SK-N-SH (cell line): ENCODE data around the gene PPDPF. TPM values are rescaled to one million over a fixed set of nuclear protein-coding genes. Genes with fewer than 3 reads are reported as not detected.

ENCODE experiments used
- CTCF ChIA-PET: fragments of 300-600, 350-600 bp; formaldehyde crosslinking; extraction: SDS; loops from one replicate; lab custom pipeline; 2021; lab: Yijun Ruan, JAX
- POLR2A ChIA-PET: fragments of 350-600 bp; sonication (Branson Sonifier 250); formaldehyde crosslinking; extraction: SDS; loops from one replicate; lab custom pipeline; 2020; ENCODE audit warnings: antibody characterized with exemption, inconsistent platforms; lab: Yijun Ruan, JAX
- DNase-seq: peaks from one replicate; pipeline ENCODE4 v3.0.0; 2012
- H2AFZ ChIP-seq: fragments of 200-600 bp; sonication (generic); 2 replicates; pipeline ENCODE4 v1.8.1; 2016; ENCODE audit warnings: antibody characterized with exemption, mild to moderate bottlenecking, low read depth
- H3F3A ChIP-seq: fragments of 200-600 bp; sonication (generic); replicated peaks from 2 replicates; pipeline ENCODE3; 2016; ENCODE audit warnings: antibody characterized with exemption, mild to moderate bottlenecking; ENCODE audit not compliant: insufficient read depth
- H3K27ac ChIP-seq, 2 experiments: fragments of 200-500 bp in 1 of 2; fragments of 200-600 bp in 1 of 2; sonication (Bioruptor generic) in 1 of 2; sonication (generic), shearing (Covaris generic) in 1 of 2; 2 replicates each; pipeline versions ENCODE4 v1.5.1 to v1.6.1; 2014 to 2016; ENCODE audit warnings: low read depth in 2 of 2, inconsistent platforms in 1 of 2, low read length in 1 of 2, mild to moderate bottlenecking in 1 of 2, mixed read lengths in 1 of 2
- H3K27me3 ChIP-seq: fragments of 200-600 bp; sonication (generic), shearing (Covaris generic); 2 replicates; pipeline ENCODE4 v1.6.1; 2016; ENCODE audit warnings: mixed run types; ENCODE audit not compliant: insufficient read depth
- H3K36me3 ChIP-seq, 2 experiments: fragments of 200-500 bp in 1 of 2; fragments of 200-600 bp in 1 of 2; sonication (Bioruptor generic) in 1 of 2; sonication (generic) in 1 of 2; replicated peaks in 1 of 2; 2 replicates each; pipeline versions ENCODE3 to v1.5.1; 2014 to 2016; ENCODE audit warnings: low read length in 1 of 2, mild to moderate bottlenecking in 1 of 2; ENCODE audit not compliant: insufficient read depth in 2 of 2, control insufficient read depth in 1 of 2
- H3K4me1 ChIP-seq, 2 experiments: fragments of 200-500 bp in 1 of 2; fragments of 200-600 bp in 1 of 2; sonication (Bioruptor generic) in 1 of 2; sonication (generic), shearing (Covaris generic) in 1 of 2; 2 replicates each; pipeline versions ENCODE4 v1.5.1 to v1.6.1; 2014 to 2016; ENCODE audit warnings: low read depth in 1 of 2, low read length in 1 of 2, mixed run types in 1 of 2; ENCODE audit not compliant: insufficient read depth in 2 of 2, control insufficient read depth in 1 of 2
- H3K4me2 ChIP-seq: fragments of 200-600 bp; sonication (generic), shearing (Covaris generic); 2 replicates; pipeline ENCODE4 v1.6.1; 2017; ENCODE audit warnings: mixed run types
- H3K4me3 ChIP-seq, 2 experiments: fragments of 200-500 bp in 1 of 2; fragments of 200-600 bp in 1 of 2; sonication (Bioruptor generic) in 1 of 2; sonication (generic), shearing (Covaris generic) in 1 of 2; 2 replicates each; pipeline versions ENCODE4 v1.5.1 to v1.8.1; 2014 to 2016; ENCODE audit warnings: low read depth in 2 of 2, inconsistent platforms in 1 of 2, low read length in 1 of 2, mild to moderate bottlenecking in 1 of 2, mixed read lengths in 1 of 2, moderate library complexity in 1 of 2
- H3K79me2 ChIP-seq: fragments of 200-600 bp; sonication (generic); 2 replicates; pipeline ENCODE4 v1.8.1; 2017; ENCODE audit warnings: mild to moderate bottlenecking; ENCODE audit not compliant: insufficient read depth
- H3K9ac ChIP-seq: fragments of 200-600 bp; sonication (generic); 2 replicates; pipeline ENCODE4 v1.6.1; 2017; ENCODE audit warnings: mixed run types
- H3K9me2 ChIP-seq: fragments of 200-600 bp; sonication (generic); 2 replicates; pipeline ENCODE4 v1.6.1; 2017; ENCODE audit warnings: mixed run types
- H3K9me3 ChIP-seq: fragments of 200-600 bp; sonication (generic); 2 replicates; pipeline ENCODE4 v1.6.1; 2017; ENCODE audit warnings: mixed run types, mild to moderate bottlenecking, moderate library complexity
- H4K20me1 ChIP-seq: fragments of 200-600 bp; sonication (generic); 2 replicates; pipeline ENCODE4 v1.6.1; 2017; ENCODE audit warnings: mild to moderate bottlenecking, mixed run types; ENCODE audit not compliant: insufficient read depth
- GABPA ChIP-seq: IDR thresholded peaks from 2 replicates; pipeline ENCODE4 v1.4.0; 2012; ENCODE audit warnings: low read depth, mild to moderate bottlenecking
- GATA2 ChIP-seq: sonication (generic); formaldehyde crosslinking; IDR thresholded peaks from 2 replicates; pipeline ENCODE4 v1.5.0; 2020; ENCODE audit warnings: mild to moderate bottlenecking, missing genetic modification reagents
- POLR2AphosphoS5 ChIP-seq: IDR thresholded peaks from 2 replicates; pipeline ENCODE4 v1.6.1; 2012; ENCODE audit warnings: low read depth, low read length
- RAD21 ChIP-seq: IDR thresholded peaks from 2 replicates; pipeline ENCODE4 v1.6.1; 2012; ENCODE audit warnings: mild to moderate bottlenecking, low read length
- RCOR1 ChIP-seq: fragments of 150-350 bp; IDR thresholded peaks from 2 replicates; pipeline ENCODE4 v1.6.1; 2017; ENCODE audit warnings: antibody characterized with exemption, low read length
- SIN3A ChIP-seq: IDR thresholded peaks from 2 replicates; pipeline ENCODE4 v1.6.1; 2012; ENCODE audit warnings: low read depth, mild to moderate bottlenecking, low read length, moderate library complexity, borderline replicate concordance
- YY1 ChIP-seq: IDR thresholded peaks from 2 replicates; pipeline ENCODE4 v1.4.0; 2012; ENCODE audit warnings: low read depth, mild to moderate bottlenecking
- WGBS: methylation state at CpG from one replicate; pipeline ENCODE4 v1.1.6; 2017; ENCODE audit warnings: low lambda C conversion rate; 5-methylcytosine and 5-hydroxymethylcytosine counted together
- polyA plus RNA-seq, 3 experiments: library from polyadenylated mRNA; depleted of rRNA; stranded (reverse); fragments of >200 nt; gene quantifications; 2 replicates each; pipeline ENCODE4 v1.2.3, GENCODE V29; 2012
- TF ChIP-seq, protein P1 (sequence below): fragments of 150-350 bp; IDR thresholded peaks from 2 replicates; pipeline ENCODE4 v1.6.1; 2016; ENCODE audit warnings: mild to moderate bottlenecking, low read depth, low read length
- TF ChIP-seq, protein P2 (sequence below): IDR thresholded peaks from 2 replicates; pipeline ENCODE4 v1.4.0; 2012; ENCODE audit warnings: low read depth
- TF ChIP-seq, protein P3 (sequence below): fragments of 200-600 bp; sonication (generic); IDR thresholded peaks from 2 replicates; pipeline ENCODE4 v1.6.1; 2017; ENCODE audit warnings: antibody characterized with exemption, mild to moderate bottlenecking, moderate library complexity
- TF ChIP-seq, protein P4 (sequence below): IDR thresholded peaks from 2 replicates; pipeline ENCODE4 v1.6.1; 2012; ENCODE audit warnings: mild to moderate bottlenecking, low read depth, low read length, moderate library complexity
- TF ChIP-seq, protein P5 (sequence below): fragments of 150-350 bp; IDR thresholded peaks from 2 replicates; pipeline ENCODE4 v1.6.1; 2017; ENCODE audit warnings: antibody characterized with exemption, low read length, low read depth, borderline replicate concordance
- TF ChIP-seq, protein P6 (sequence below): IDR thresholded peaks from 2 replicates; pipeline ENCODE4 v1.4.0; 2012; ENCODE audit warnings: low read depth, borderline replicate concordance

PPDPF gene
- polyA plus RNA-seq, 1 of the 3 experiments (the other 2 are of a cell fraction) = 71.4 TPM

DNA sequence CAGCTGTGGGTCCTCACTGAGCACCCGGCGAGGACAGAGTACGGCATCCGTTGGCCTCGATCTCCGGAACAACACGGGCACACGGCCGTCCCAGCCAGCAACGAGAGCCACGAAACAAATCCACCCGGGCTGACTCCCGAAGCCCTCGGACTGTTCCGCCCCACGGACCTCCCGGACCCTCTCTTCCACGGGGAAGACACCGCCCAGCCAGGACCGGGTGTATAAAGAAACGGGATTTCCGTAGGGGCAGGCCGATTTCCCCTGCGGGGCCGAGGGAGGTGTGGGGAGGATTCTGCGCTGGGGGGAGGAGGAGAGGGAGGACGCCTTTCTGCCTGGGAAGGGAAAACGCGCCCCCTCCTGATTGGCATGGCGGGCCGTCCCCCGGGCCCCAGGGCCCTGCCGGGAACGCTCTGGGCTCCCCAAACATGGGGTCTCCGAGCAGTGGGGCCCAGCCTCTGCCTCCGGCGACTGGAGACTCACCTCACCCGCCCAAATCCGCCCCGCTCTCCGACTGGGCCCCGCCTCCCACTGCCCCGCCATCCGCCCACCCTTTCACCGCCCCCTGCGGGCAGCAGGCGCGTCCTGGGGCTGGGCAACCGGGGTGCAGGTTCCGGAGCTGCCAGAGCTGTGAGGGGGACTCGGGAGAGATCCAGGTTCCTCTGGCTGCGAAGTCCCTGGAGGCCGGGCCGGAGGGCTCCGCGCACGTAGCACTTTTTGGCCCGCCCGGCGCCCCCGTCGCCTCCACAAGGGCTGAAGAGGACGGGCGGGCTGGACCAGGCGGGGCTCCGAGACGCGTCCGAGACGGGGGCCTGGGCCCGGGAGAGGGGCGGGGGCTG is 679 bp upstream of the PPDPF start:
- Histone ChIP-seq H3K9me3 (no peaks in the 10 kb centered on the region), H3K27ac (peak overlapping the region; percentile 66 to 81), H3F3A (peaks cover 17% of the 10 kb centered on the region), H3K4me2 (peak overlapping the region; percentile 99), H2AFZ (peak overlapping the region; percentile 92), H3K79me2 (peaks cover 22% of the 10 kb centered on the region), H4K20me1 (peaks cover 34% of the 10 kb centered on the region), H3K27me3 (no peaks in the 10 kb centered on the region), H3K36me3 (peaks cover 13 to 19% of the 10 kb centered on the region in 2 experiments), H3K9ac (peak overlapping the region; percentile 97), H3K4me3 (peak overlapping the region; percentile 84 to 85), H3K9me2 (no peaks in the 10 kb centered on the region), H3K4me1 (peaks cover 4 to 26% of the 10 kb centered on the region in 2 experiments; a peak in 3 of 4 replicates)
- CTCF ChIA-PET = interaction anchor here (0.9 to 8.7 kb wide), 13 partner anchors 12 to 138 kb away, joined by 3 to 82 read pairs (median 6); partner anchors contain the start of gene PTK6
- TF ChIP-seq, protein P1, sequence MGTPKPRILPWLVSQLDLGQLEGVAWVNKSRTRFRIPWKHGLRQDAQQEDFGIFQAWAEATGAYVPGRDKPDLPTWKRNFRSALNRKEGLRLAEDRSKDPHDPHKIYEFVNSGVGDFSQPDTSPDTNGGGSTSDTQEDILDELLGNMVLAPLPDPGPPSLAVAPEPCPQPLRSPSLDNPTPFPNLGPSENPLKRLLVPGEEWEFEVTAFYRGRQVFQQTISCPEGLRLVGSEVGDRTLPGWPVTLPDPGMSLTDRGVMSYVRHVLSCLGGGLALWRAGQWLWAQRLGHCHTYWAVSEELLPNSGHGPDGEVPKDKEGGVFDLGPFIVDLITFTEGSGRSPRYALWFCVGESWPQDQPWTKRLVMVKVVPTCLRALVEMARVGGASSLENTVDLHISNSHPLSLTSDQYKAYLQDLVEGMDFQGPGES = no peak
- TF ChIP-seq, protein P2, sequence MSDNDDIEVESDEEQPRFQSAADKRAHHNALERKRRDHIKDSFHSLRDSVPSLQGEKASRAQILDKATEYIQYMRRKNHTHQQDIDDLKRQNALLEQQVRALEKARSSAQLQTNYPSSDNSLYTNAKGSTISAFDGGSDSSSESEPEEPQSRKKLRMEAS = no peak
- TF ChIP-seq, protein P3, sequence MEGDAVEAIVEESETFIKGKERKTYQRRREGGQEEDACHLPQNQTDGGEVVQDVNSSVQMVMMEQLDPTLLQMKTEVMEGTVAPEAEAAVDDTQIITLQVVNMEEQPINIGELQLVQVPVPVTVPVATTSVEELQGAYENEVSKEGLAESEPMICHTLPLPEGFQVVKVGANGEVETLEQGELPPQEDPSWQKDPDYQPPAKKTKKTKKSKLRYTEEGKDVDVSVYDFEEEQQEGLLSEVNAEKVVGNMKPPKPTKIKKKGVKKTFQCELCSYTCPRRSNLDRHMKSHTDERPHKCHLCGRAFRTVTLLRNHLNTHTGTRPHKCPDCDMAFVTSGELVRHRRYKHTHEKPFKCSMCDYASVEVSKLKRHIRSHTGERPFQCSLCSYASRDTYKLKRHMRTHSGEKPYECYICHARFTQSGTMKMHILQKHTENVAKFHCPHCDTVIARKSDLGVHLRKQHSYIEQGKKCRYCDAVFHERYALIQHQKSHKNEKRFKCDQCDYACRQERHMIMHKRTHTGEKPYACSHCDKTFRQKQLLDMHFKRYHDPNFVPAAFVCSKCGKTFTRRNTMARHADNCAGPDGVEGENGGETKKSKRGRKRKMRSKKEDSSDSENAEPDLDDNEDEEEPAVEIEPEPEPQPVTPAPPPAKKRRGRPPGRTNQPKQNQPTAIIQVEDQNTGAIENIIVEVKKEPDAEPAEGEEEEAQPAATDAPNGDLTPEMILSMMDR = peak; percentile 48
- no peak for TF ChIP-seq RCOR1
- TF ChIP-seq, protein P4, sequence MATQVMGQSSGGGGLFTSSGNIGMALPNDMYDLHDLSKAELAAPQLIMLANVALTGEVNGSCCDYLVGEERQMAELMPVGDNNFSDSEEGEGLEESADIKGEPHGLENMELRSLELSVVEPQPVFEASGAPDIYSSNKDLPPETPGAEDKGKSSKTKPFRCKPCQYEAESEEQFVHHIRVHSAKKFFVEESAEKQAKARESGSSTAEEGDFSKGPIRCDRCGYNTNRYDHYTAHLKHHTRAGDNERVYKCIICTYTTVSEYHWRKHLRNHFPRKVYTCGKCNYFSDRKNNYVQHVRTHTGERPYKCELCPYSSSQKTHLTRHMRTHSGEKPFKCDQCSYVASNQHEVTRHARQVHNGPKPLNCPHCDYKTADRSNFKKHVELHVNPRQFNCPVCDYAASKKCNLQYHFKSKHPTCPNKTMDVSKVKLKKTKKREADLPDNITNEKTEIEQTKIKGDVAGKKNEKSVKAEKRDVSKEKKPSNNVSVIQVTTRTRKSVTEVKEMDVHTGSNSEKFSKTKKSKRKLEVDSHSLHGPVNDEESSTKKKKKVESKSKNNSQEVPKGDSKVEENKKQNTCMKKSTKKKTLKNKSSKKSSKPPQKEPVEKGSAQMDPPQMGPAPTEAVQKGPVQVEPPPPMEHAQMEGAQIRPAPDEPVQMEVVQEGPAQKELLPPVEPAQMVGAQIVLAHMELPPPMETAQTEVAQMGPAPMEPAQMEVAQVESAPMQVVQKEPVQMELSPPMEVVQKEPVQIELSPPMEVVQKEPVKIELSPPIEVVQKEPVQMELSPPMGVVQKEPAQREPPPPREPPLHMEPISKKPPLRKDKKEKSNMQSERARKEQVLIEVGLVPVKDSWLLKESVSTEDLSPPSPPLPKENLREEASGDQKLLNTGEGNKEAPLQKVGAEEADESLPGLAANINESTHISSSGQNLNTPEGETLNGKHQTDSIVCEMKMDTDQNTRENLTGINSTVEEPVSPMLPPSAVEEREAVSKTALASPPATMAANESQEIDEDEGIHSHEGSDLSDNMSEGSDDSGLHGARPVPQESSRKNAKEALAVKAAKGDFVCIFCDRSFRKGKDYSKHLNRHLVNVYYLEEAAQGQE = no peak
- peak; percentile 27; the same call in 1 of the 2 replicates for TF ChIP-seq GABPA
- no peak for TF ChIP-seq GATA2 (CRISPR knock-in tag)
- TF ChIP-seq SIN3A = no peak
- TF ChIP-seq, protein P5, sequence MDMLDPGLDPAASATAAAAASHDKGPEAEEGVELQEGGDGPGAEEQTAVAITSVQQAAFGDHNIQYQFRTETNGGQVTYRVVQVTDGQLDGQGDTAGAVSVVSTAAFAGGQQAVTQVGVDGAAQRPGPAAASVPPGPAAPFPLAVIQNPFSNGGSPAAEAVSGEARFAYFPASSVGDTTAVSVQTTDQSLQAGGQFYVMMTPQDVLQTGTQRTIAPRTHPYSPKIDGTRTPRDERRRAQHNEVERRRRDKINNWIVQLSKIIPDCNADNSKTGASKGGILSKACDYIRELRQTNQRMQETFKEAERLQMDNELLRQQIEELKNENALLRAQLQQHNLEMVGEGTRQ = no peak
- peak; percentile 6; the same call in 1 of the 2 replicates for TF ChIP-seq POLR2AphosphoS5
- TF ChIP-seq RAD21 = no peak; the same call in 1 of the 2 replicates
- no peak for TF ChIP-seq YY1
- TF ChIP-seq, protein P6, sequence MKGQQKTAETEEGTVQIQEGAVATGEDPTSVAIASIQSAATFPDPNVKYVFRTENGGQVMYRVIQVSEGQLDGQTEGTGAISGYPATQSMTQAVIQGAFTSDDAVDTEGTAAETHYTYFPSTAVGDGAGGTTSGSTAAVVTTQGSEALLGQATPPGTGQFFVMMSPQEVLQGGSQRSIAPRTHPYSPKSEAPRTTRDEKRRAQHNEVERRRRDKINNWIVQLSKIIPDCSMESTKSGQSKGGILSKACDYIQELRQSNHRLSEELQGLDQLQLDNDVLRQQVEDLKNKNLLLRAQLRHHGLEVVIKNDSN = no peak
- POLR2A ChIA-PET = interaction anchor here (0.7 to 3.0 kb wide), 12 partner anchors 17 to 118 kb away, joined by 3 to 31 read pairs (median 4); partner anchors contain the start of gene GMEB2
- 5% methylated on average over 31 of the region's 72 CpGs for WGBS
- peak; percentile 87 for DNase-seq
